Umbilical cord (tissue), 2 donors: Measurements from ENCODE around the gene ARPC4. TPM values are rescaled to one million over a fixed set of nuclear protein-coding genes. Genes with fewer than 3 reads are reported as not detected.
"Not testable (repeated sequence)": the region's sequence is repeated elsewhere in the genome, so short reads cannot be mapped to it uniquely, and the experiment has no call there.

ENCODE experiments used
- DNase-seq: peaks from one replicate; pipeline ENCODE4 v3.0.0-alpha.2; 2015; ENCODE audit warnings: low spot score
- total RNA-seq: library from RNA; depleted of rRNA; stranded (reverse); fragments of >200 nt; gene quantifications from one replicate; pipeline ENCODE4 v1.2.3, GENCODE V29; 2014; ENCODE audit warnings: low replicate concordance; ENCODE audit not compliant: insufficient read depth

The ARPC4 gene
- total RNA-seq, 1 donor from 2014 or later: 154 TPM

DNA sequence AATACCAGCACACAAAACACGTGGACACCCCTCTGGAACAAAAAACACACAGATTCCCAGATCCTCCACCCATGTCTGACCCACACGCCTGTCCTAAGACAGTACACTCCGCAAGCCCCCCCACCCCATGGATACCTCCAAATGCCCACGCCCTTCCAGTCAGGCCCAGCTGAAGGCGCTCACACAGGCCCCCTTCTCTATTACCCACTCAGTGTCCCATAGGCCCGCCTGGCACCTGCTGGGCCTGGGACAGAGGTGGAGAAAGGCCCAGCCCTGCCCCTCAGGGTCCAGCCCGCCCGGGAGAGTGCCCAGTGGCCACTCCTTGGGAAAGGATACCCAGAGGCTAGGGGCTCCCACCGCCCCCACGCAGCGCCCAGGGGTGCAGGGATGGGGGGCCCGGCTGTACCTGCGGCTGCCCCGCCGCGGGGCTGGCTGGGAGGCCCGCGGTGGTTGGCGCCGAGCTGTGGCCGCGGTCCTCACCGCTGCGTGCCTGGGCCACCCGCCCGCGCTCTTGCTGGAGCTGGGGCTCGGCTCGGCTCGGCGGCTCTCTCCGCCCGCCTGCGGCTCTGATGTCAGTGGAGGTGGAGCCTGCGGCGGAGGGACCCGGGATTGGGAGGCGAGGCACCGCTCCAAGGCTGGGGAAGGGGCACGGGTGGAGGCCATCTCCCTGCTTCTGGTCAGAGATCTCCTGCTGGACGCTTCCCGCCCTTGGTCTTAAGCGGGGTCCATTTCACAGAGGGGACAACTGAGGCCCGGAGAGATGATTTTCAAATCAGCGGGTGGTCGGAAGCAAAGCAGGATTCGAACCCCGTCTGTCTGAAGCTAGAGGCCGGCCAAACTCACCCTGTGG, 23.2 kb upstream of the ARPC4 start, which contains the start of gene CAMK1:
Gene CAMK1, minus strand, starts transcription at position 522 of the 850 bp plus-strand sequence. CDS start 2,198 bp downstream, outside the sequence.
- DNase-seq: peak; percentile 78

DNA sequence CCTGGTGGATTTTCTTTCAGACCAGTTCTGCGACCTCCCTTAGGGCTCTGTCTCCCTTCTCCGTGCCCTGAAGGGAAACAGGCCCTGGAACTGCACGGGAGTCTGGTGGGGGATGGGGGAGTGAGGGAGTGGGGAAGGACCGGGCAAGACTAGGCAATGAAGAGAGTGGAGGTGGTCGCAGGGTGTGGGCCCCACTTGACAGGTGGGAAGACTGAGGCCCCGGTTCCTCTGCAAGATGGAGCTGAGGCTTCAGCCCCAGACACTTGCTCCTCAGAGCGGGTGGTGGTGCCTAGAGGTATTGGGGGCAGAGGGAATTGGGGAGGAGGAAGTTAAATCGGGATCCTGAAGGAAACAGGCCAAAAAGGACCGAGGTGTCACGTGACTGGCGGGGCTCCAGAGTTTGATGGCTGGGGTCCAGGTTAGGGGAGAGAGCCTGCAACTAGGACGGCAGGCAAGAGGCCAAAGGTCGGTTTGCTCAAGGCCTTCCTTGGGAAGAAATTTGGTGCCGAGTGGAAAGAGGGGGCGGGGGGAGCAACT, 22.5 kb upstream of the ARPC4 start:
- DNase-seq: peak; percentile 71

DNA sequence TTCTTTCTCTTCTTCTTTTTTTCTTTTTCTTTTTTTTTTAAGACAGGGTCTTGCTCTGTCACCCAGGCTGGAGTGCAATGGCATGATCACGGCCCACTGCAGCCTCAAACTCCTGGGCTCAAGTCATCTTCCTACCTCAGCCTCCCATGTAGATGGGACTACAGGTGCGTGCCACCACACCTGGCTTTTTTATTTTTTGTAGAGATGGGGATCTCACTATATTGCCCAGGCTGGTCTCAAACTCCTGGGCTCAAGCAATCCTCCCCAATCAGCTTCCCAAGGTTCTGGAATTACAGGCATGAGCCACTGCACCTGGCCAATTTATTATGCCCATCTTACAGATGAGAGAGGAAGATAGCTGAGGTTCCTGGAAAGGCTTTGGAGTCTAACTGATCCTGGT, 21.9 kb upstream of the ARPC4 start:
- DNase-seq: not testable (repeated sequence)

DNA sequence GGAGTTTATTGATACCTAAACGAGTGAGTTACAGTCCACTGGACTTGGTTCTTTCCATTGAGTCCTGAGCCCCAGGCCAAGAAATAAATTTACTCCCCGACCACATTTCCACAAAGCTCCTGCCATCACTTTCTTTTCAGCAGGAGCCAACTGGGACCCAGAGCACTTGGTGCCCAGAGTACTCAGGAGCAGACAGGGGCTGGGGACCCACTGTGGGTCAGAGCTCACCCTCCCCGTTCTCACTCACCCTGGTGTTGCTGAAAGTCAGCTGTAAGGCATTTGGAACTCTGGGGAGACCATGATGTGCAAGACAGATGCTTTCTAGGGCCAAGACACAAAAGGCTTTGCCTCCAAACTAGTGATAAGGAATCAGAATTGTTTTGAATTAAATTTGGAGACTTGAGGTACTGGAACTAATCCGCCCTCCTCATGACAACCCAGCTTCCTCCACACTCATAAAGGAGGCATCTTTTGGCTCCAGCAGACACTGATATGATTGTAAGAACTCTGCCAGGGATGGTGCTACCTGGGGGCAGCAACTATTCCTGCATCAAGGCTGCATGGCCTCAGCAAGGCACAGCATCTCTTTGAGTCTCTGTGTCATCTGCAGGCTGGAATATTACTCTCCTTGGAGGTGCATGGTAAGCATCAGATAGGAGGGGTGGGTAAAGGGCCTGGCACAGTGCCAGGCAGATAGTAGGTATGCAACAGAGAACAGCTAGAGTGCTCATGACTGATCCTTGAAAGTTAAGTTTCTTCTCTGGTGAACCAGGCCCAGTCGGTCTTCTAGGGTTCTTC, 15.8 kb upstream of the ARPC4 start:
- DNase-seq: no peak

DNA sequence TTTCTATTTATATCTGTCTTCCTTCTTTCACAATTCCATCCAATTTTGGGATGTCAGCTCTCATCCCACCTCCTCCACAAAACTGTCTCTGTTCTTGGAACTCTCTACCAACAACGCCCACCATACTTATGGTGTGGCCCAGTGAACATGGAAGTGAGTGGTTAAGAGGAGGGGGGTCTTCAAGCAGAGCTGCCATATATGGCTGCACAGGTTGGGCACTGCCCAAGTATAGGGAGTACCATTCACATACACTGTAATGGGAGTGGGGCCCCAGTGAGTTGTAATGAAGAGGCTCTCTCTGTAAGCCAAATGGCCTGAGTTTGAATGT, 15.2 kb upstream of the ARPC4 start:
- DNase-seq: no peak

DNA sequence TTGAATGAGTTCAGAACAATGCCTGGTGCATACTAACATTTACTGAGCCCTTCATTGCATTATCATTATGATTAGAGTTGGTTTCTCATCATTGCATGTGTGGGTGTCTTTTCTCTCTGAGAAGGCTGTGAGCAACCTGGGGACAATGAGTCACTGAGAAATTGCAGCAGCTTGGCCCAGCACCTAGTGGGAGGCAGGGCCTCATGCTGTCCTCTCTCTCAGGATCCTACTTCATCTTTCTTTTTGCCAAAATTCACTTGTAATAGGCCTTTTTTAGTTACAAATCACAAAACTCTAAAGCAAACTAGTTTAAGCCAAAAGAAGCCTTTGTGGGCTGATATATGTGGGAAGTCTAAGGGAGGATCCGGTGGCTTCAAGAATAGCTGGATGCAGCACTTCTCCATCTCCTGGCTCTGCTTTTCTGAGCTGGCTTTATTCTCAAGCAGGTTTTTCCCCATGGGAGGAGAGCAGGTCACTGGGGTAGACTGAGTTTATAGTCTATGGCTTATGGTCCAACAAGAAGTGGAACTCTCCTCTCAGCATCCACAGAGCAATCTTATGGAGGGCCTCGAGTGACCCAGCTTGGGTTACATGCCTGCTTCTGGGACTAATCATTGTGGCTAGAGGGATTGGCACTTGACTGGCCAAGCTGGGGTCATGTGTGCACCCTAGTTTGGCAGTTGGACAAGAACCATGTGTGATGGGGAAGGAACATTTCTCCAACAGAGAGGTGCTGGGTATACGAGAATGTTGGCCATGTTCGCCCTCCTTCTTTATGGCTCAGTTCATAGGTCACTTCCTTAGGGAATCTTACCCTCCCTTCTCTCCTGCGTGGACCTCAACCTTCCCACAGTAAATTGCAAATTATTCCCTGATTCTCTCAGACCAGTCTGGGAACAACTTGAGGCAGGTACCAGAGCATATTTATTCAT, 14.5 kb upstream of the ARPC4 start:
- DNase-seq: no peak

DNA sequence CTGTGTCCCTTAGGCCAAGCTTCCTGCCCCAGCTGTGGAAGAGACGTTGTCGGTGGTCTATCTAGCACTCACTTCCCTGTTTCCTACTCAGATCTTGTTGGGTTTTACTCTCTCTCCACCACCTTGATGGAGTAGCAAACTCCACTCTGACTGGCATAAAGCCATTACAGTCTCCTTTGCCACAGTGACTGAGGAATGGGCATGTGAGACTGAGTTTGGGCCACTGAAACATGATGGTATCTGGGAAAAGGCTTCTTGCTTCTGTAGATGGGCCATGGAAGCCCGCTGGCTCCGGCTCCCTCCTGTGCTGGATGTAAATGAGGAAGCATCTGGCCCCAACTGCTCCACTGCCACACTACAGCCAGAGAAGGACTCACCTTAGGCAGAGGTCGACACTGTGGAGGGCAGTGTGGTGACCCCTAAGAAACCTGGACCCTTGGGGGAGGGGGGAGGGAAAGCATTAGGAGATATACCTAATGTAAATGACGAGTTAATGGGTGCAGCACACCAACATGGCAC, 13.7 kb upstream of the ARPC4 start:
- no peak for DNase-seq

DNA sequence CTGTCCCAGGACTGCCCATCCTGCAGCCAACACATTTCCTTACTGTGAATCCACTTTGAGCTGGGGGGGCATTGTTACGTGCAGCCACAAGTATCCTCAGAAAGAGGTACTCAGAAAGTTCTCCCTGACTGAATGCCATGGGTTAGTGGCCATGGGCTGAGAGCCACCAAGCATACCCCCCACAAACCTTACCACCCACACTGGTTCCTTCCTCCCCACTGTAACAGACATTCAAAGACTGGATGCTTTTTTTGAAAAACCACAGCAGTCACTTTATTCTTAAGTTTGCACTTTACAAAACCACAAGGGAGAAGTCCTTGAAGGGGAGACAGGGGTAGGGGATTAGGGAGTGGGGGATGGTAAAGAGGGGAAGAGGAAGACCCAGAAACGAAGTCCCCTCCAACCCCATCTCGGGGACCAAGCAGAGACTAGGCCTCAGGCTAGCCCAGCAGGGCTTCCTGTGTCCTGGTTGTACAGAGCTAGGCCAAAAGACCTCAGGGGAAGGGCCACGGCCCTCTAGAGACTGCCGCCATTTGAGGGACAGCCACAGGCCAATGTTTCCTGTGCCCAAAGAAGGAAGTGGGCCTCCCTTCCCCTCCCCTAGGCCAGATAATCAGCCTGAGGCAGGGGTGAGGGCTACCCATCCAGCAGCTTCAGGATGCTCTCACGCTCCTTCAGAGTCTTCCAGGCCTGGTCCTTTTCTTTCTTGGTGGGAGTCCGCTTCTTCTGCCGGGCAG, 13.0 kb upstream of the ARPC4 start:
- peak; percentile 46 for DNase-seq

DNA sequence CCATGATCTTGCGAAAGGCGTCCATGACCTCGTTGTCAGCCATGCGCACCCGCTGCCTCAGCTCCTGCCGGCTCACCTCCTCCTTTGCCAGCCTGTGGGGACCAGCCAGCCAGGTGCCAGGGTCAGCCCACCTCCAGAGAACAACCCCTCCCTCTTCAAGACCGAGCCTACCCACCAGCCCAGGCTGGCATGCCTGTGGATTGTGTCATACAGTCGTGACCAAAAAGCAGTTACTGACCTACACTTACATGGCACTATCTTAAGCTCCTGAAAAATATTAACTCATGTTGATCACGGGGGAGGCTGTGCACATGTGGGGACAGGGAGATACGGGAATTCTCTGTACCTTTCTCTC, 12.4 kb upstream of the ARPC4 start:
- DNase-seq: no peak

DNA sequence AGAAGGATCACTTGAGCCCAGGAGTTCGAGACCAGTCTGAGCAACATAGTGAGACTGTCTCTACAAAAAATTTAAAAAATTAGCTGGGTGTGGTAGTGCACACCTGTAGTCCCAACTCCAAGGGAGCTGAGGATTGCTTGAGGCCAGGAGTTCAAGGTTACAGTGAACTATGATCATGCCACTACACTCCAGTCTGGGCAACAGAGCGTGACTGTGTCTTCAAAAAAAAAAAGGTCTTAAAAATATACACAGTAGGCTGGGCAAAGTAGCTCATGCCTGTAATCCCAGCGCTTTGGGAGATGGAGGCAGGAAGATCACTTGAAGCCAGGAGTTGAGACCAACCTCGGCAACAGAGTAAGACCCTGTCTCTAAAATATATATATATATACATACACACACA, 12.0 kb upstream of the ARPC4 start:
- DNase-seq: no peak

DNA sequence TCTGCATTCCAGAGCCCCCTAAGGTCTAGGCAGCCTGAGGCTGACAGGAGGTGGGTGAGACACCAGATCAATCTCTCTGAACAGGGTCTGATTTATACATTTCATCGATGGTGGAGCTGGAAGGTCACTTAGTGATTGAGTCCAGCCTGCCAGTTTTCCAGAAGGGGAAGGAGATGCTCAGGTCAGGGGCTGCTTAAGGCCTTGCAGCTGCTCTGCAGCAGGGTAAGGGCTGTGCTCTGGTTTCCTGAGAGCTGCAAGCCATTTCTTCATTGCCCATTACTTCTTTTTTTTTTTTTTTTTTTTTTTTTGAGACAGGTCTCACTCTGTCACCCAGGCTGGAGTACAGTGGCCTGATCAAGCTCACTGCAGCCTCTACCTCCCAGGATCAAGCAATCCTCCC, 11.3 kb upstream of the ARPC4 start:
- DNase-seq: no peak

DNA sequence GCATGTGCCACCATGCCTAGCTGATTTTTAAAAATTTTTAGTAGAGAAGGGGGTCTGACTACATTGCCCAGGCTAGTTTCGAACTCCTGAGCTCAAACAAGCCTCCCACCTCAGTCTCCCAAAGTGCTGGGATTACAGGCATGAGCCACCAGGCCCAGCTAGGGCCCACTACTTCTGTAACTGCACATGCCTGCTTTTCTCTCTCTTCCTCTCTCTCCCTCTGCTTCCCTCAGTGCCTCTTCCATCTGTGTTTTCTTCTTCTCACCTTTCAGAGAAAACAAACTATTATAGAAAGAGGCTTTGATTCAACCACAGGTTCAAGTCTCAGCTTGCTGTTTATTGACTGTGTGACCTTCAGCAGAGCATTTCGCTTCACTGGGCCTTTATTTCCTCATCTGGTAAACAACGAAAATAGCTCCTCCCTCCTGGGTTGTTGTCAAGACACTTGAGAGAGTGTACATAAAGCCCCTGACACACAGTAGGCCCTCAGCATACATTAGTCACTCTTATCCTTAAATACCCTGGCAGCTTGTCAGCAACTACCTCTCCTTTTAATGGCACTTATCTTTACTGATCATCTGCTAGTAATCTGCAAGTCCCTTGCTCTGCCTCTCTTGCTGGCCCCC, 10.8 kb upstream of the ARPC4 start:
- DNase-seq: no peak

DNA sequence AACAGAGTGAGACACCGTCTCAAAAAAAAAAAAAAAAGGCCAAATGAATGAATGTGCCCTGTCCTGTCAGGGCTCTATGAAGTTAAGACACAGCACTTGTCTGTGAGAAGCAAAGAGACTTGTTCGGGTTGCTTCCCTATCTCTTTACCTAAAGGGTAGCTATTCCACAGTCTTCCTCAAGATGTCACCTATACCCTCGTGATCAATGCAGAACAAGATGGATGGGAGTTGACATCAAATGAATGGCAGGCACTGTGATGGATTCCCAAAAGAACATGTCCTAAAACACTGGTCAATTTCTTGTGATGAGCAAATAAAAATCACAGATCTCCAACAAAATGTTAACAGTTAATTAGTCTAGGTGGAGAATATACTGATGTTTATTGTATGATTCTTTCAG, 10.1 kb upstream of the ARPC4 start:
- DNase-seq: no peak

DNA sequence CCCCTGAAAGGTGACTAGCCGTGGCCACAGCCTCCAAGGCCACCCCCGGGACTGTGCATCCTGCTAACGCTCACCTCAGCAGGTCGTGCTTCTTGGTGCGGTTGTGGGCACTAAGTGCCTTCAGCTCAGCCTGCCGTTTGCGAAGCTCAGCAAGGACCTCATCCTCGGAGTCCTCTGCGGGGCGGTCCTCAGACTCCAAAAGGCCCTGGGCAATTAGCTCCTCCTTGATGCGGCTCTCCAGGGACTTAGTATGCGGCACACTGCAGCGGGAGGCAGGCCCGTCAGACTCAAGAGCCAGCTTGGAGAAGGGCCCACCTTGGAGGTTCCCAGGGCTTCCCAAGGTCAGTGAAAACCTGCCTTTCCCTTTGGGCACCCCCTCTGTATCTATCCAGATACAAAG, 8.9 kb upstream of the ARPC4 start:
- no peak for DNase-seq

DNA sequence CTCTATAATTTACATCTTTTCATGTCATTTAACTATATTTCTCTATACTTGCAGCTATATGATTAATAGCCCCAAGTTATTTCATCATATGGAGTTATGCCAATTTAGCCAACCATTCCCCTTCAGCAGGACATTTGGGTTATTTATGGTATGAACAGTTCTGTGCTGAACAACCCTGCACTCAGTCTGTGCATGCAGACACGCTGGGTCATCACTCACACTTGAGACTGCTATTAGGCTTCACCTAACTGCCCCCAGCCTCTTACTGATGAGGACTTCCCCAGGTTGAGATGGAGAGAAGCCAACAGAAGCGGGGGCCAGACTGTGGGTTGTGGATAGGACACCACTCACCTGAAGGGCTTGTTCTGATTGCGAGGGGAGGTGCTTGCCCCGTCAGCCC, 7.9 kb upstream of the ARPC4 start:
- DNase-seq: no peak

DNA sequence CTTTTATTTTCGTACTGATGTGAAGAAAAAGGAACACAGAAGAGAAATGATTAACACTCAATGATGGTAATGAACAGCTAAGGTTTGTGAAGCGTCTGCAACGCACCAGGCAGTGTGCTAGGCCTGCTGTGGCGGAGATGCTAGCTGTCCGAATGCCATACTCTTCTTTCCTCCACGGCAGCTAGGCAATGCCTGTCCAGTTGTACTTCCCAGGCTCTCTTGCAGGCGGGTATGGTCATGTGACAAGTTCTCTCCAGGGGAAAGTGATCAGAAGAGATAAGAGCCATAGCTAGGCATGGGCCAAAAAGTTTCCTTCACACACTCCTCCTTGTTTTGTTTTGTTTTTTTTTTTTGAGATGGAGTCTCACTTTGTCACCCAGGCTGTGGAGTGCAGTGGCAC, 7.3 kb upstream of the ARPC4 start:
- no peak for DNase-seq

DNA sequence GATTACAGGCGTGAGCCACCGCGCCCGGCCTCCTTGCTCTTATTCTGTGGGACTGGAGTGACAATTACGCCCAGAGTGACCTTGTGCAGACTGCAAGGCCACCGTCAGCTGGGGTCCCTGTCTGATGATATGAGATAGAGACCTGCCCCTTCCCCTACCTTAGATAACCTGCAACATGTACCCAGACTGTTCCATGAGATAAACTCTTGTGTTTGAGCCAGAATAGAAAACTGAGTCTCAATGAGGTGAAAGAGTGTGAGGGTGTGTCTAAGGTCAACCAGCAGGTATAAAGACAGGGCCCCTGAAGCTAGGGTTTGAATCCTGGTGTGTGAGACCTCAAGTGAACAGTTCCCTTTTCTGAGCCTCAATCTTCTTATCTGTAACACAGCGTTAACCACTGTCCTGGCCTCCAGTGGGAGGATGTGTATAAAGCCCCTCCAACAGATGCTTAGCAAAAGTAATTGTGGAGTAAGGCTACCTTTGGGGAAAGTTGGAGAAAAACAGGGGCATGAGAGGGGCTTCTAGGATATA, 6.6 kb upstream of the ARPC4 start:
- DNase-seq: no peak

DNA sequence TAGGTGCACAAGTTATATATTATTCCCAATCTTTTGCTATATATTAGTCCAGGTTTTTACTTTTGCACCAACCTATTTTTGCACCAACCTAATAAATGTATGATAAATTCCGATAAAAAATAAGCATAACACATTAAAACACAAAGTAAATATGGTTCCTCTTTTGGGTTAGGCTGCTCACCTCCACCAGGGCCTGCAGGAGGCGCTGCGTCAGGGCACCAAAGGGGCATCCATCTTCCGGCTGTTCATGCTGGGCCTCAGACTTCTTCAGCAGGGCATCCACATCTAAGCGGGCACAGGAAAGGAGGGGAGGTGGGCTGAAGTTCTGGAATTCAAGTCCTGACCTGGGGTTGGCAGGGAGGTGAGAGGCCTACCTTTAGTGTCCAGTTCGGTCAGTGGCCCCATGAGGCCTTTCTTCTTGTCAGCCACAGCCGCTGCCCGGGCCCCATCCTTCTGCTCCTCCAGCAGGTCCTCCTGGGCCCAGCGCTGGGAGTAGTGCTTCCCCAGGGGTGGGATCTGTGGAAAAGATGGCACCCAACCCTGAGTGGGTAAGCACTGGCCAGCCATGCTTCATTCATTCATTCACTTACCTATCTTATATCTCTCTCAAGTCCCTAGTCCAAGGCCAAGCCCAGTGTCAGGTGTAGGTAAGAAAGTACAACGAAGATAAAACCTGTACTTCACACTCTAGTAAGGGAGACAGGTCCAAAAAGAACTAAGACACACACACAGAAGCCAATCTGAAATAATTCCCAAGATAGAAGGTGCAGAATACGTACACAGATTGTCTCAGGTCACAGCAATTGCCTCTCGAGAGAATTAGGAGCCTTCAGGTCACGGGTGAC, 5.8 kb upstream of the ARPC4 start:
- DNase-seq: no peak

DNA sequence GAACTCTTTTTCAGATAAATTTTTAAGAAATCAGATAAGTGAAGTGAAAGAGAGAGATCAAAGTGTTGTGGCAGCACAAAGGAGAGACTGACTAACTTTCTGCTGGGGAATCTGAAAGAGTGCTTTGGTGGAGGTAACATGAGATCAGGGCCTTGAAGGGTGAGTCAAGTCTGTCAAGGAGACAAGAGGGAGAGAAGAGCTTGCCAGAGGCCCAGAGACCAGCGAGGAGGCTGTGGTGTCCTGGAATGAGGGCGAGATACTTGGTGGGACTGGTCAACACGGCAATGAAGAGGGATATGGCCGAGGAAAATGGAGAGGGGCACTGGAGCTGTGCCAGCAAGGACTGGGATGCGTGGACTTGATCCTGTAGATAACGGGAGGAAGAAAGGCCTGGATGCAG, 5.2 kb upstream of the ARPC4 start:
- DNase-seq: no peak
